Measurements from ENCODE around the gene SMYD3.
"Not testable (repeated sequence)": the region's sequence is repeated elsewhere in the genome, so short reads cannot be mapped to it uniquely, and the experiment has no call there.

The SMYD3 gene

GRCh38 chr1:245842106-245842505 is 665.0 kb downstream of the SMYD3 start:
- DNase-seq (ENCODE audit: low read depth in 2 of 2): no peak

DNA sequence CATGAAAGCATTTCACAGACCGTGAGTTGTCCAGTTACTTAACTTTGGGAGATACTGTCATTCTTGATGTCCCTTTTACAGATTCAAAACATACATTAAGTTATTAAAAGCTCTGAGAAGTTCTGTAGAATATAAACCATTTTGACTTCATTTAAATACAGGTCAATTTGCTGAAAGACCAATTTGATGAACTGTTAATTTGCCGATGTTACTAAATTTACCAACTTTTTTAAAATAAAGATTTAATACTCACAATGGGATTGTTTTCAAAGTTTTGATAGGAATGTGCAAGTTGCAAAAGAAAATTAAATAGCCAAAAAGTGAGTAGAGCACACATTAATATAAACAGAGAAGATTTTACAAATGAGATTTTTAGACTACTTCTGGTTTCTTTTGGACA is 666.1 kb downstream of the SMYD3 start:
- no peak for DNase-seq (ENCODE audit: low read depth in 2 of 2)

DNA sequence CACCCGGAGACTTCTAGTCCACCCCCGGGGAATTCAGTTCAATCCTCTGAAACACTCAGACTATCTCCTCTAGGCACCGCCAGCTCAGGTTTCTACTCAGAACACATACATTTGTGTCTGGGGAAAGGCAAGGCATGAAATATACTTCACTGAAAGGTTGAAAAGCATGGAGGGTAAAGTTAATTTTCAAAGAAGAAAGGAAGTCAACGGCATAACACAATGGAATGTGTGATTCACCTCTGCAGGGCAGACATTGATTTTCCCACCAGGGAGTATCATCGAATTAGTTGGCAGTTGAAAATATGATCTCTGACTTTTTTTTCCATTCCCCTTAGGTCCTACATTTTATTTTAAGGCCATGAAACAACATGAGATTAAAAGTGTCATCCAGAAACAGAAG is 669.4 kb downstream of the SMYD3 start:
- no peak for DNase-seq (ENCODE audit: low read depth in 2 of 2)

DNA sequence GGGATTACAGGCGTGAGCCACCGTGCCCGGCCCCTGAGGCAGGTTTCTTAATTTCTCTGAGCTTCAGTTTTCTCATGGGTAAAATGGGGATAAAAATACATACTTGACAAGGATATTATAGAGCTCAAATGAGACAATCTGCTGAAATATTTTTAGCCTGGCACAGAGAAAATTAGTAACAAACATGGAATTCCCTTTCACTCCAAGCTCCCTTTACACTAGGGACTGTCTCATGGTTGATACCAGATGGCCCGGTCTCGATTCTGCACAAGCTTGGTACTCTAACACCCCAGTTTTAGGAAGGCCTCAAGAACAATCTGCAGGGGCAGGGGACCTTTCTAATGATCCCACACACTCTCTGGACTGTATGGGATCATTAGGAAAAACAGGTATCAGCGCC is 671.7 kb downstream of the SMYD3 start:
- no peak for DNase-seq (ENCODE audit: low read depth in 2 of 2)

GRCh38 chr1:245834002-245834401 is 673.1 kb downstream of the SMYD3 start:
- no peak for DNase-seq (ENCODE audit: low read depth in 2 of 2)

GRCh38 chr1:245832771-245833527 is 674.1 kb downstream of the SMYD3 start:
- DNase-seq (ENCODE audit: low read depth in 2 of 2): no peak

DNA sequence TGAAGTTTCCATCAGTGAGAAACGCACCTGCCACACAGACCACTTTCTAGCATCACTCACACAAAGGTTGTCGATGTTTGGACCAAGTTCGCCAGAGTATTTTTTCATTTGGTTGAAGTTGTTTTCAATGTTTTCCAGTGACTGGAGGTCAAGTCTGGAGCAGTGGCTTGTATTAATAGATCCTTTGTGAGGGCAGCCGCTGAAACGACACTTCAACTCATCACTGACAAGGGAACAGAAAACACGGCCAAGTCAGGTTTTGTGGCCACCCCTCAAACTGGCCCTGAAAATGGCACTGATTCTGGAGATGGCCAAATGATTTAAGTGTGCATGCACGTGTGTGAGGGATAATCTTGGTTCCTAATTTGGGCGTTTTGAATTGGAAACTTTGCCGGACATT is 675.6 kb downstream of the SMYD3 start:
- no peak for DNase-seq (ENCODE audit: low read depth in 2 of 2)

- no peak for DNase-seq (ENCODE audit: low read depth in 2 of 2)
These were observed 677.3 kb downstream of the SMYD3 start for GRCh38 chr1:245829826-245830225.

- DNase-seq (ENCODE audit: low read depth in 2 of 2): no peak
These were observed 677.9 kb downstream of the SMYD3 start for GRCh38 chr1:245829194-245829593.

DNA sequence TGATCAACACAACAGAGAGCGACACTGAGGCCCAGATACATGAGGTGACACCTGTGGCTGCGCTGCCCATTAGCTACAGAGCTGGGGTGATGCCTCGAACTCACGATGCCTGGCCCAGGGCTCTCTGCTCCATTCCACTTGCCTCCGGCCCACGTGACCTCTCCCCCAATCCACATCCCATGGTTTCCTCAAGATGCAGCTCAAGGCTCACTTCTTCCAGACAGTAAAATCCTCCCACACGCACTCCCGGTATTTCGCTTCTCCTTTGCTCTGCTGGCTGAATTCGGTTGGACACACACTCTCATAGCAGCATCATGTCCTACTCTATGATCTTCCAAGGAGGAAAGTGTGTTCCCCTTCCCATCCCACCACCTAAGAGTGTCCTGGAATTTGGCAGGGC is 679.8 kb downstream of the SMYD3 start:
- DNase-seq (ENCODE audit: low read depth in 2 of 2): no peak

DNA sequence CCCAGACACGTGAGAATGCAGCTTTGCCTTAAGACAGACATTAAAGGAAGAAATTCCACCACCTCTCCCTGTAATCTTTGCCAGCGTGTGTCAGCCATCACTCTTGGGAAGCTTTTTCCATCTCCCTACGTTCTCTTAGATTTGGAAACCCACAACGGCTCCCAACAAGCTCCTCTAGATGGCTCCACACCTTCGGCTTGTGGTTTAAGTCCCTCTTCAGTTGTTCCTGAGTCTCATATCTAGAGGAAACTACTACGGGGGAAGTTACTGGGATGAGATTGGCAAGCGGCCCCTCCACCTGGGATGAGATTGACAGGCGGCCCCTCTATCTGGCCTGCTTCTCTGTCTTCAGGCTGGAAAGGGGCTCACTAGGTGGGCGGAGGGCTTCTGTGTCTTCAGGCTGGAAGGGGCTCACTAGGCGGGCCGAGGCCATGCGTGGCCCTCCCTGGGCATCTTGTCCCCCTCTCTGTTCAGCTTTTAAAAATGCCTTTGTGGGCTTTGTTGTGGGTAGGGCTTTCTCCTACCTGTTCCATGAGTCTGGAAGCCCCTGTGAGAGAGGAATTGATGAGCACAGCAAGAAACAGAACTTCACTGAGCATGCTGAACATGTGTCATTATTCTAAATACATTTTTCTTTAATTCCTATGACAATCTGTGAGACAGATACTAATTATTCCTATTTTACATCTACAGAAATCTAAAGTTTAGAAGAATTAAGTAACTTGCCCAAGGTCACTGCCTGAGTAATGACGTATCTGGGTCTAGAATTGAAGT is 681.8 kb downstream of the SMYD3 start:
- no peak for DNase-seq (ENCODE audit: low read depth in 2 of 2)

- no peak for DNase-seq (ENCODE audit: low read depth in 2 of 2)
These were observed 683.5 kb downstream of the SMYD3 start for GRCh38 chr1:245823408-245824147.

DNA sequence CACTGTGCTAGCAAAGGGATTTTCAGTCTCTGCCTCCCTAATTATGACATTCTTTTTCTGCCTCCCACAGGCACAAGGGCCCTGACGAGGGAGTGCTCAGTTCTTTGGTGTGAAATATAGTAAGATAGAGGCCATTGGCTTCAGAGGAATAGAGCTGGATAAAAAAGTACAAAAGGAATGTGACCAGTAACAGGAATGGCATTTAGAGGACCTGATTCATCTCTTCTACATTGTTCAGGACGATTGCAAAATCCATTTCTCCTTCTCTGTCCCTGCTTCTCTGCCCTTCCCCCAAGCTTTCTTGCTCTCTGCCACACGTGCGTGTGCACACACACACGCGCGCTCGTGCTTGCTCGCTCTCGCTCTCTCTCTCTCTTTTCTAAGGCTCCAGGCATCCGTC is 684.1 kb downstream of the SMYD3 start:
- DNase-seq (ENCODE audit: low read depth in 2 of 2): no peak

GRCh38 chr1:245818363-245818762 is 688.7 kb downstream of the SMYD3 start:
- not testable (repeated sequence) for DNase-seq (ENCODE audit: low read depth in 2 of 2)

DNA sequence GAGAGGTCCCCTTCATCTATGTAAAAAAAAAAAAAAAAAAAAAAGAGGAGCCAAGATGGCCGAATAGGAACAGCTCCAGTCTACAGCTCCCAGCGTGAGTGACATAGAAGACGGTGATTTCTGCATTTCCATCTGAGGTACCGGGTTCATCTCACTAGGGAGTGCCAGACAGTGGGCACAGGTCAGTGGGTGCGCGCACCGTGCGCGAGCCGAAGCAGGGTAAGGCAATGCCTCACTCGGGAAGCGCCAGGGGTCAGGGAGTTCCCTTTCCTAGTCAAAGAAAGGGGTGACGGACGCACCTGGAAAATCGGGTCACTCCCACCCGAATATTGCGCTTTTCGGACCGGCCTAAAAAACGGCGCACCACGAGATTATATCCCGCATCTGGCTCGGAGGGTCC is 690.6 kb downstream of the SMYD3 start:
- not testable (repeated sequence) for DNase-seq (ENCODE audit: low read depth in 2 of 2)

DNA sequence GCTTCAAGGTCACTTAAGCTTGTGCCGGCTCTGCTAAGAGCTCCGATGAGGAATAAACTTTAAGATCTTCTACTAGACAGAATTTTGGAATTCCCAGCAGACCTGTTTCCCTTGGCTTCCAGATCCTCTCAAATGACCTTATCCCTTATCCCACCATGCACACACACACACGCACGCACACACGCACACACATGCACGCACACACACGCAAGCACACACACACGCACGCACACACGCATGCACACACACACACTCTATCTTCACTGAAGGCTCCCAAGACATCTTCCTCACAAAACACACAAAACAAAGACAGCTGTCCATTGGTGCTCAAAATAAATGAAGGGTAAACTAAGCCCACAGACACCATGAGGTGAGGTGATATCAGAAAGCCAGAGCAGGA is 692.4 kb downstream of the SMYD3 start:
- no peak for DNase-seq (ENCODE audit: low read depth in 2 of 2)

DNA sequence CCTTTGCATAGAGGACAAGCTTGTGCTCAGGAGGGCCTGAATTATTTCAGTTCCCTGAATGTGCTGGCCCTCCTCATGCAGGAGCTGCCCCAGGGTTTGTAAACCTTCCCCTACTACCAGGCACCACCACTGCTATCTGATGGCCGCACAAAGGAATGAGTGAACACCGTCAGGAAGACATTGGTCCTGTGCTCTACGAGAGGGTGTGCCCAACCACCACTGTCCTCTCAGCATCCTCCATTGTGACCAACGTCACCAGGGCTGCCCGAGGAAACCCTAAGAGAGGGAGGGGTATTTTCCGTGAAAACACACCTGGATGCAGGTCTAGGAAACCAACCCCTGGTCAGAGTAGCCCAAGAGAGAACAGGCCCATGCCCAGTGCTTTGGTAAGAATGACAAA is 694.8 kb downstream of the SMYD3 start:
- DNase-seq (ENCODE audit: low read depth in 2 of 2): no peak

DNA sequence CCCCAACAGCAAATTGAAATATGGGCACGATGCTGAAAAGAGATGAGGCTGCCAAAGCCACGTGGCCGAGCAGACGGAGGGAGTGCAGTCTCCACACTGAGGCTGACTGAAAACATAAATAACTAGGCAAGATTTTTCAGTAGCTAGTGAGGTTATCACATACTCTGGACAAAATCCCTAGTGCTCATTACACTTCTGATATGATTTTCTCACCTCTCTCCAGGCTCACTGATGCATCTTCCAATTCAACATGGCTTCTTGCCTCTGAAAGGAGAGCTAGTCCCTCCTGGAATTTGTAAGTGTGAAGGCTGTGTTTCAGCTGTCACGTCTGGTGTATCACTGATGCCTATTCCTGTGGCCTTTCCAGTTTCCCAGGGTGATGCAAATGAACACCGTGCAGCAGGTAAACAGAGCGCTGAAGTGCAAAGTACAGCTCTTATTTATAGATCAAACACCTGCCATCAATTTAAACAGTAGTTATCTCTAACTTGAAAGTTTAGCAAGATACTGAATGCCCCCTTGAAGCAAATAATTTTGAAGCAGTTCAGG is 696.2 kb downstream of the SMYD3 start:
- DNase-seq (ENCODE audit: low read depth in 2 of 2): no peak

DNA sequence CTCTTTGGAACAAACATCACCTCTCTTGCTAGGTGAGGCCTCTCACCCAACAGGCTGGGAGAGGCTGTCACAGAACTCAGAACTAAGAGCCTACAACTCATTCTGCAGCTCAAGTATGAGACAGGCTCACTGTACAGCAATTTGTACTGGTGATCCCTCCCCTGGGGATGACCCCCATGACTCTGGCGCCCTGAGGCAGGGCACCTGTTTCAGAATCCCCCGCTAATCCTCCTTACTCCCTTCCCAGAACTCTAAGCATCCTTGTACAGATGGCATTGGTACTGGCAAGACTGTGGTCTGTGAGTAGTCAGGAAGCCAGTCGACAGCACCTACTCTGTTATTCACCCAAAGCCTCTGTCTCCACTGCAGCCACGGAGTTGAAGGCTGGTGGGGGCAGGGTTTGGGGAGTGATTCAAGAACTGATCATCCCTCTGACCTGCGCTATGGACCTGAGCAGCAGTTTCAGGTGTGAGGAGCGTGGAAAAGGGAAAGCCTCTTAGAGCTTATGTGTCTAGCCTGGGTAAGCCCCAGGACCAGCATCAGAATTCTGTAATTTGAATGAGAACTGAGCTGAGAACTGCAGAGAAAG is 696.8 kb downstream of the SMYD3 start:
- DNase-seq (ENCODE audit: low read depth in 2 of 2): no peak

DNA sequence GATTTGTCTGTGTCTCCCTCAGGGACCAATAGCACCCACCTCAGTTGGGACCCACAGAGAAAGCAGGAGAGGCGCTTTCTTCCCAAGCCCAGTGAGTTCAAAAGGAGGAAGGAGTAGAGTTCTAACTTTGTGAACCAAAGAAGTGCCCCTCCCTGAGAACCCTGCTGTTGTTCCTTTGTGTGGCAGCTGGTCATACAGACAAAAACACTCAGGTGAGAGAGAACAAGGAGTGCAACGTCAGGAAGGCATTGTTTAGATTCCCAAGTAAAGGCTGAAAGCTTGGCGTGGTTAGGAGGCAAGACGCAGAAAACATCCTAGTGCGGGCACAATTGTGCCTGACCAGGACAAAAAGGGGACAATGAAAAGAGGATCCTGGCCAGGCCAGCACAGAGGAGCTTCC is 697.7 kb downstream of the SMYD3 start:
- DNase-seq (ENCODE audit: low read depth in 2 of 2): no peak

GRCh38 chr1:245807954-245808719 is 698.9 kb downstream of the SMYD3 start:
- no peak for DNase-seq (ENCODE audit: low read depth in 2 of 2)
